Stomach (tissue), 4 donors: ENCODE measurements around the gene LARGE1.

Source experiments
- CTCF ChIP-seq, 7 experiments: fragments of 450-650 bp in 4 of 7; fragments of 200-600 bp in 3 of 7; sonication (generic) in 3 of 7; IDR thresholded peaks; one replicate each; pipeline ENCODE4 v1.5.1; 2016 to 2019; ENCODE audit warnings: antibody characterized with exemption in 7 of 7, control low read depth in 2 of 7, mild to moderate bottlenecking in 1 of 7
- POLR2A ChIP-seq, 4 donors: fragments of 450-650 bp; IDR thresholded peaks; one replicate each; pipeline ENCODE4 v1.6.1; 2016; ENCODE audit warnings: antibody characterized with exemption in 4 of 4, control low read depth in 2 of 4, mild to moderate bottlenecking in 1 of 4, moderate library complexity in 1 of 4
- POLR2AphosphoS5 ChIP-seq, 3 donors: sonication (generic); formaldehyde crosslinking; IDR thresholded peaks; one replicate each; pipeline ENCODE4 v1.6.1; 2016; ENCODE audit warnings: antibody characterized with exemption in 3 of 3

- TF ChIP-seq POLR2A (IDR thresholded peaks at IDR 0.05) (no peak), CTCF (IDR thresholded peaks at IDR 0.05) (no peak), POLR2AphosphoS5 (IDR thresholded peaks at IDR 0.05) (no peak)
Measured at GRCh38 chr22:33476206-33476605, 444.1 kb downstream of the LARGE1 start.
